ENCODE data around the gene ANKRD16. TPM values are rescaled to one million over a fixed set of nuclear protein-coding genes. Genes with fewer than 3 reads are reported as not detected.

Gene ANKRD16
- total and polyA plus RNA-seq, 2 donors (not counting 1 experiment from before 2014, with no cell fraction given) = 10.9 to 12.6 TPM

DNA sequence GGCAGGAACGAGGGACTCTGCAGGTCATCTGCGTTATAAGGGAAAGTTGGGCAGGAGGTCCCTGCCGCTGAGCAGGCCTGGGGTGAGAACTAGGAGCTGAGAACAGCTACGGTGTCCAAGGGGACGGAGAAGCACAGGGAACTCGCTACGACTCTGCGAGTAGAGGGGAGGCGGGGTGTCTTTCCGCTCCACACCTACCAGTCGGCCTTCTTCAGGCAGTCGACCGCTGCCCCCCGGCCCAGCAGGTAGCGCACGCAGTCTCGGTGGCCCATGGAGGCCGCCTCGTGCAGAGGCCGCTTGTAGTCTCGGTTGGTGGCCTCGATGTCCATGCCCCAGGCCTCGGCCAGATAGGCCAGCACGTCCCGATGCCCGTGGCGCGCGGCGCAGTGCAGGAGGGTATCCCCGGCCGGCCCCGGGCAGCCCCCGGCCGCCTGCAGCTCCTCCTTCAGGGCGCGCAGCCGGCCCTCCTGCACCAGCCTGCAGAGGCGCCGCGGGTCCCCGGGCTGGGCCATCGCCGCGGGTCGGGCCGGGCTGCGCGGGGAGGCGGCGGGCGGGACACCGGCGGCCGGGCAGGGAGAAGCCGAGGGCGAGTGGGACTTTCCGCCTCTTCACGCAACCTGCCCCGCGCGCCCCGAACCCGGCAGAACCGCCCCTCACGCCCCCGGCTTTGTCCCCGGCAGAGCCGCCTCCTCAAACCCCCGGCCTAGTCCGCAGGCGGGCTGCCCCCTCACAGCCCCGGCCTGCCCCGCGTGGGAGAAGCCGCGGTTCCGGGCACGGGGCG lies 660 bp downstream of the ANKRD16 start:
- Mint-ChIP-seq H3K9me3 (ENCODE audit: insufficient read depth) (no peaks in the 10 kb centered on the region), H3K27me3 (no peaks in the 10 kb centered on the region), H3K27ac (peak overlapping the region; percentile 88), H3K4me3 (peak overlapping the region; percentile 94), H3K4me1 (peaks cover 53% of the 10 kb centered on the region)
- H3K79me2 ChIP-seq (ENCODE audit: control insufficient read depth, insufficient read depth, low read length) = peaks cover 60% of the 10 kb centered on the region
- H3K4me3 ChIP-seq (ENCODE audit: control extremely low read depth in 1 of 5, extremely low read depth in 1 of 5, insufficient read depth in 1 of 5, low read depth in 2 of 5, low read length in 4 of 5) = peak overlapping the region; percentile 31 to 88 (median 77)
- no peaks in the 10 kb centered on the region for H3K9me3 ChIP-seq (ENCODE audit: control extremely low read depth in 1 of 3, control insufficient read depth in 2 of 3, insufficient read depth in 1 of 3, low read length in 2 of 3)
- H3K4me2 ChIP-seq (replicated peaks; ENCODE audit: low read depth, low read length, poor library complexity, severe bottlenecking) = peak overlapping the region; percentile 99
- H4K20me1 ChIP-seq (ENCODE audit: control insufficient read depth, insufficient read depth, low read length, poor library complexity, severe bottlenecking) = peaks cover 33% of the 10 kb centered on the region
- CTCF ChIA-PET = interaction anchor here (0.6 to 3.5 kb wide), 12 partner anchors 10 to 440 kb away, joined by 3 to 25 read pairs (median 4); no protein-coding TSS in a partner anchor
- no peak for TF ChIP-seq EZH2 (IDR thresholded peaks at IDR 0.05; ENCODE audit: borderline replicate concordance, insufficient read depth, low read depth, low read length, poor library complexity, severe bottlenecking)
- TF ChIP-seq, protein P1, sequence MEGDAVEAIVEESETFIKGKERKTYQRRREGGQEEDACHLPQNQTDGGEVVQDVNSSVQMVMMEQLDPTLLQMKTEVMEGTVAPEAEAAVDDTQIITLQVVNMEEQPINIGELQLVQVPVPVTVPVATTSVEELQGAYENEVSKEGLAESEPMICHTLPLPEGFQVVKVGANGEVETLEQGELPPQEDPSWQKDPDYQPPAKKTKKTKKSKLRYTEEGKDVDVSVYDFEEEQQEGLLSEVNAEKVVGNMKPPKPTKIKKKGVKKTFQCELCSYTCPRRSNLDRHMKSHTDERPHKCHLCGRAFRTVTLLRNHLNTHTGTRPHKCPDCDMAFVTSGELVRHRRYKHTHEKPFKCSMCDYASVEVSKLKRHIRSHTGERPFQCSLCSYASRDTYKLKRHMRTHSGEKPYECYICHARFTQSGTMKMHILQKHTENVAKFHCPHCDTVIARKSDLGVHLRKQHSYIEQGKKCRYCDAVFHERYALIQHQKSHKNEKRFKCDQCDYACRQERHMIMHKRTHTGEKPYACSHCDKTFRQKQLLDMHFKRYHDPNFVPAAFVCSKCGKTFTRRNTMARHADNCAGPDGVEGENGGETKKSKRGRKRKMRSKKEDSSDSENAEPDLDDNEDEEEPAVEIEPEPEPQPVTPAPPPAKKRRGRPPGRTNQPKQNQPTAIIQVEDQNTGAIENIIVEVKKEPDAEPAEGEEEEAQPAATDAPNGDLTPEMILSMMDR (IDR thresholded peaks at IDR 0.05) = no peak
- ATAC-seq (ENCODE audit: low read depth) = peak; percentile 18
- under 1% methylated on average over 79 of the region's 80 CpGs for WGBS (ENCODE audit: insufficient coverage)
- intact Hi-C loops (cut with micrococcal nuclease) = loop anchor here (1.0 to 5.0 kb wide), 6 partner anchors 16 to 262 kb away; partner anchors contain the start of genes GDI2 and TASOR2
- H3K27ac ChIP-seq (ENCODE audit: low read length in 2 of 2) = peak overlapping the region; percentile 48 to 77
- no peaks in the 10 kb centered on the region for H3K27me3 ChIP-seq (replicated peaks in 1 of 4; ENCODE audit: control extremely low read depth in 1 of 4, control insufficient read depth in 3 of 4, insufficient read depth in 4 of 4, low read length in 3 of 4)
- H2AFZ ChIP-seq (ENCODE audit: insufficient read depth, low read depth, low read length, poor library complexity, severe bottlenecking) = peak overlapping the region; percentile 93
- peaks cover 0 to 20% of the 10 kb centered on the region in 2 experiments for H3K36me3 ChIP-seq (replicated peaks in 1 of 2; ENCODE audit: control extremely low read depth in 1 of 2, control insufficient read depth in 1 of 2, extremely low read depth in 1 of 2, insufficient read depth in 2 of 2, low read length in 1 of 2)
- H3K9ac ChIP-seq (ENCODE audit: low read length) = peak overlapping the region; percentile 82
- H3K4me1 ChIP-seq (ENCODE audit: control insufficient read depth in 2 of 2, insufficient read depth in 2 of 2, low read length in 2 of 2) = peaks cover 28 to 30% of the 10 kb centered on the region in 2 donors
- peak; percentile 72 for DNase-seq
- POLR2A ChIA-PET = interaction anchor here (1.1 to 2.8 kb wide), 7 partner anchors 48 to 201 kb away, joined by 3 to 17 read pairs (median 6); partner anchors contain the start of gene GDI2

Data from B cell (primary cell).